Left colon (tissue), 2 donors: ENCODE data around the gene PGLYRP2. TPM values are rescaled to one million over a fixed set of nuclear protein-coding genes. Genes with fewer than 3 reads are reported as not detected.

Source experiments
- ATAC-seq: fragments of 200-7000 bp; cut with Tn5 transposase; one replicate; pipeline ENCODE4 v1.9.1; 2020; ENCODE audit warnings: mild to moderate bottlenecking, moderate library complexity
- DNase-seq, 2 donors: peaks; one replicate each; pipeline ENCODE4 v3.0.0-alpha.2; 2020
- intact Hi-C, 2 donors: fragments of 100-400 bp; cut with DNase I in 1 of 2; cut with micrococcal nuclease in 1 of 2; formaldehyde crosslinking; loops; one replicate each; pipeline versions ENCODE4 v1.11.2 to v1.14.0; 2022; cut with DNase I, micrococcal nuclease
- total RNA-seq, 2 donors: library from RNA; stranded (reverse); fragmentation: NEBNext Ultra II Directional; extraction: Animal tissue kit (Norgen Biotek cat#: 25700); gene quantifications; one replicate each; pipeline ENCODE4 v1.2.1, GENCODE V29; 2021
- donor health status: DM: no; HTN: no; CAD: no.
- donor health status: DM: yes; HTN: yes; CAD: no.

The PGLYRP2 gene
- total RNA-seq, 2 donors from 2014 or later, result not detected

DNA sequence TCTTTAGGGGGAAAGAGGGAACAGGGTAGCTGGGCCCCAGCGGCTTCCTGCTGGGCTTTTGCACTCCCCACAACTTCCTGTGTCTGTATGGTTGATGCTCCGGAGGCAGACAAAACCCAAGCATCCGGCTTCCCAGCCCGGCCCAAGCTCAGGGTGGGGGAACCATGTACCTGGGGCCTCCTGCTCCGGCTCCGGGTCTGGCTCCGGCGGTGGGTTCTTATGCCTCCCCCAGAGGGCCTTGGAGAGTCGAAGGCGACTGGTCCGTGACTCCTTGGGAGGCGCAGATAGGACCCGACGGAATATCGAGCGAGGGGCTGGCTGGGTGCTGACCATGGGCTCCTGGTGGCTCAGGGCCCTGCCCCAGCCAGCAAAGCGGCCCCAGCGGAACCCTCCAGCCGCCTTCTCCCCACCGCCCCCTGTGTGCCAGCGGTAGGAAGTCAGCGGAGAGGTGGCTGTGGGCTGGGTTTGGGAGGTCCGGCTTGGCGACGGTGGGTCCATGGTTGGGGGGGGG is 15.4 kb downstream of the PGLYRP2 start:
- ATAC-seq, result peak; percentile 54
- peak in 1 of 2 donors; percentile 59 for DNase-seq
- intact Hi-C loops, result loop anchor here in 1 of 2 donors (10.0 kb wide), 1 partner anchor 91 kb away; no protein-coding TSS in a partner anchor

DNA sequence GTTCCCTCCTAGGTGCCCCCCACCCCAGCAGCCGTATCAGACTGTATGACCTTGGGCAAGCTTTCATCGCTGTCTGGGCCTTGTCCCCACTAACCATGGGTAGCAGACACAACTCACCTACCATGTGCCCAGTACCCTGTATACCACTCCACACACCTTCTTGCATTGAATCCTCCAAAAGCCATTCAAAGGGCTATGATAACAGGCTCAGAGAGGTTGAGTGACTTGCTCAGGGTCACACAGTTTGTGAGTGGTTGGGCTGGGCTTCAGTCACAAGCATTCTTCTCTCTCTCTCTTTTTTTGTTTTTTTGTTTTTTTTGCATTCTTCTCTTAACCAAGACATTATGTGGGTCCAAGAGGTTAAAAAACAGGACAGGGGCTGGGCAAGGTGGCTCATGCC is 17.6 kb downstream of the PGLYRP2 start:
- intact Hi-C loops, result loop anchor here in 1 of 2 donors (10.0 kb wide), 1 partner anchor 93 kb away; no protein-coding TSS in a partner anchor

DNA sequence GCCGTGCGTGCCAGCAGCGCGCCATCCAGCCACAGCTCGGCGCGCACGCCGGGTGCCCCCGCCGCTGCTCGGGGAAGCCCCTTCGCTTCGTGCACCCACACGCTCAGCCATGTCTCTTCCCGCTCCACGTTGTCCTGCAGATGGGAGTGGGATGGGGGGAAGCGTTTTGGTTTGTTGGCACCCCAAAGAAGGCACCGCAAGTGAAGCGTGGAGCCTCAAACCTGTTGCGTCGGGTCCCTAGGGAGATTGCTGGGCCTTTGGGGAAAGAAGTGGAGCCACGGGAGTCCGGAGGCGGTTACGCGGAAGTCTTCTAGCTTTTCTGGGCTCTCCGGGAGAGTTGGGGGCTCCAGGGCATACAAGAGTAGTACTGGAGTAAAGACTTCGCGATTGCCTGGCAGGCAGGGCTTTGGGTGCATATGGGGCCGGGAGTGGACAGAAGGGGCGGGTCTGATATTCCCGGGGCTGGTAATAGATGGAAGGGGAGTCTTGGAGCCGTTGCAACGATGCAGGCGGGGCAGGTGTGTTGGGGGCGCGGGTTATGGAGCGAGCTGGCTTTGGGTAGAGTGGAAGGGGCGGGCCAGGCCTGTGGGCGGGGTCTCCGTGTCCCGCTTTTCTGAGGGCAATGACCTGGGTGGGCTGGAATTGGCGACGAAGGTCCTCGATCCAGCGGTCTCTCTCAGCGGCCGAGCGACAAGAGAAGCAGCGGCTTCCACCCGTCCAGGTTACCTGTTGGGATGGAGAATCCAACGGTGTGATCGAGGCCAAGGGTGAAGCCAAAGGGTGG is 21.4 kb downstream of the PGLYRP2 start:
- no peak for DNase-seq
- intact Hi-C loops, result no loop called here

More for the DNA sequence above, 17.6 kb downstream of the PGLYRP2 start:
- ATAC-seq (no peak), DNase-seq (no peak)

DNA sequence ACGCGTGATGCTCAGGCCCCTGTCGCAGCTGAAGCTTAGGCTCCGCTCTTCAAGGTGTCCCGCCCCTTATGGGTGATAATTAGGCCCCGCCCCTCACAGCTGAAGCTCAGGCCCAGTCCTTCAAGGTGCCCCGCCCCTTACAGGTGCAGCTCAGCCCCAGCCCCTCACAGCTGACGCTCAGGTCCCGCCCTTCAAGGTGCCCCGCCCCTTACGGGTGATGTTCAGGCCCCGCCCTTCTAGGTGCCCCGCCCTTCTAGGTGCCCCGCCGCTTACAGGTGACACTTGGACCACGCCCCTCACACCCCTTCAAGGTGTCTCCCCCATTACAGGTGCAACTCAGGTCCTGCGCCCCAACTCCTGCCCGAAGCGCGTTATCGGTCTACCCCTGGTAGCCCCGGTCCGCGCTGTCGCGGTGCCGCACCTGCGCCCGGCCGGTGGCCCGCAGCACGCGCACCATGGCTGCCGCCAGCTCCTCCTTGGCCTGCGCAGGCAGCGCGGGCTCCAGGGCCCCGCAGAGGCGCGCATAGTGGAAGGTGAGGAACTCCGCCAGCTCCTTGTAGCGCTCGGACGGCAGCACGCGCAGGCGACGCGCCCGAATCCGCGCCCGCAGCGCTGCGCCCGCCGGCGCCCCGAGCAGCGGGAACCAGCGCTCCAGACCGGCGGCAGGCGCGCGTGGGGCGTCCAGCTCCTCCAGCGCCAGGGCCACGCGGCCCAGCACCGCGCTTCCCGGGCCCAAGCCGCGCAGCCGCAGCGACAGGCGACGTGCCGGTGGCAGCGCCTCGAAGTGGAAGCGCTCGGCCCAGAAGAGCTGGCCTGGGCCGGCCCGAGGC is 22.2 kb downstream of the PGLYRP2 start:
- ATAC-seq (peak; percentile 47), DNase-seq (peak; percentile 58 to 69)
- intact Hi-C loops, result no loop called here

More for the DNA sequence above, 21.4 kb downstream of the PGLYRP2 start:
- no peak for ATAC-seq

DNA sequence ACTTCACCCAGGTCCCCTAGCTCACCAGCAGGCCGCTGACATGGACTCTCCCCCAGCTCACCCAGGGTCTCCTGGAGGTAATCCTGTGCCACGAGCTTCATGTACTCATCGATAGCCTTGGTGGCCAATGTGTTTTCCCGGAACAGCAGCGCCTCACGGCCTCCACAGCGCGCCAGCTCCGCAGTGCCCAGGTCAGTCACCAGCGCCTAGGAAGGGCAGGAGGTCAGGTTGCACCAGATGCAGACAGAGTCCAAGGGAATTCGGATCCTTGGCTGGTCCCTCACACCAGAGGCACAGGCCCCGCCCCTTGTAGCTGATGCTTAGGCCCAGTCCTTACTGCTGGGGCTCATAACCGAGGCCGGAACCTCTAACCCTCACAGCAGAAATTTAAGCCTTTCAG is 22.9 kb downstream of the PGLYRP2 start:
- intact Hi-C loops, result no loop called here
- DNase-seq, result no peak
- no peak for ATAC-seq

DNA sequence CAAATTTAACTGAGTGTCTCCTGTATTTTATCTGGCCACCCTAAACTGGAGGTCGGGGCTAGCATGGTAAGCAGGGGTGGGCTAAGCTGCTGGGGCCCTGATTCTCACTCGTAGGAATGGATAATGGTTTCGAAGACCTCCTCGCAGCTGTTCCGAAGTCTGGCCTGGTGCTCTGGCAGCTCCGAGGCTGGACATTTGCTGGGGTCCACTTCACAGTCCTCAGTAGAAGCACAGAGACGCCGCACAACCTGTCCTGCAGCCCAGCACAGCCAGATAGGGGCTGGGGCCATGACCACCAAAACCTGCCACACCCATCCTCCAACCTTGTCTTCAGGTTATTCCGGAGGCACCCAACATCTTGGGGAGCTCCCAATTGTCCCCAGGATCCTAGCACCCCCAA is 23.3 kb downstream of the PGLYRP2 start:
- ATAC-seq (no peak), DNase-seq (no peak)
- intact Hi-C loops, result no loop called here

DNA sequence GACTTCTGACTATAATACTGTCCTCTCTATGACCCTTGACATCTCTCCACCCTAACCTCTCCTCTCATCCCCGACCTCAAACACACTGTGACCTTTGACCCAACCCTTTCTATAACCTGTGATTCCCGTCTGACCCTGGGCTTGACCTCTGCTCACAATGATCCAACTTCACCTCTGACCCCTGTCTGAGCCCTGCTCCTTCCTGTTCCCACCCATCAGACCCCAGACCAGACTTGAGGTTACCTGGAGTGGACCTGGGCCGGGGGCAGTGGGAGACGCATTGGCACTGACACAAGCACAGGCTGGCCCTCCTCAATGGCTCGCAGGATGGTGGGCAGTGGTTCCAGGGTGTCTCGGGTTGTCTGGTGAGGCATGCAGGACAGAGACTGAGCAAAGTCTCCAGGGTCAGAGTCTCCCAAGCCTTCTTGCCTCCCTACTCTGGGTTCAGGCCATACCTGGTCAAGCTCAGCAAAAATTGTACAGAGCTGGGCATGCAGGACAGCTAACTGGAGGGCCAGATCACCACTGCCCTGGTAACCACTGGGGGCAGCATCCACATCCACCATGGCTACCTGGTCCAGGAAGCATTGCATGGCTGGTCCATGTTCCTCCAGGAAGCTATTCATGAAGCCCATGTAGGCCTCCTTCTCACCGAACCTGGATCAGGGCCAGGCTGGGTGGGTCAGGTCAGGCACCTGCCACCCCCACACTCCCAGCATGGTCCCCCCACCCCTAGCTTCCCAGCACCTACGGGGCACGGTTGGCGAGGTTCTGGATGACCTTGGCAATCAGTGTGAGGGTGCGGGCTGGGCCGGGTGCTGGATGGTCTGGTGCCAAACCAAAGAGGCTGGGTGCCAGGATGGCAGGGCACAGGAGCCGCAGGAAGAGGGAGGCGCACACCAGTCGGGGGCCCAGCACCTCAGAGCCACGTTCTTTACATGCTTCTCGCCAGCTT is 25.1 kb downstream of the PGLYRP2 start:
- intact Hi-C loops, result no loop called here
- ATAC-seq, result no peak

DNA sequence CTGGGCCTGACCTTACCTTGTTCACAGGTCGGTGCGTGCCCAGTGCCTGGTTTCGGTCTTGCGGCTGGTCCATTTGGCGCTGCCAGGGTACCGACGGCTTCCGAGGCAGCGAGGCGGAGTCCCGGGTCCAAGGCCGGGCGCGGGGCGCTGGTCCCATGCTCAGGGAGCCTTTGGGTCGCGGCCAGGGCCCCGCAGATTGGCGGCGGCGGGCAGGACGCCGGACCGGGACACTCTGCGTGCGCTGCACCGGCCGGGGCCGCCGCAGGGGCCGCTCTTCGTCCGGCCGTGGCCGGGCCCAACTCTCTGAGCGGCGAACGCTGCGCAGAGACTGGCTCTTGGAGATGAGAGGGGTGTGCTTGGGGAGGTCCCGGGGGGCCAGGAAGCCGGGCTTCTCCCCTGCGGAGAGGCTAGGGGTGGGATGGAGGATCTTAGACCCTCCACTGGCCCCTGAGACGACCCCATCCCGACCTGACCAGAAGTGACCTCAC is 26.2 kb downstream of the PGLYRP2 start:
- intact Hi-C loops, result no loop called here
- peak in 1 of 2 donors; percentile 28 for DNase-seq
- peak; percentile 21 for ATAC-seq

More for the DNA sequence above, 25.1 kb downstream of the PGLYRP2 start:
- DNase-seq, result no peak

DNA sequence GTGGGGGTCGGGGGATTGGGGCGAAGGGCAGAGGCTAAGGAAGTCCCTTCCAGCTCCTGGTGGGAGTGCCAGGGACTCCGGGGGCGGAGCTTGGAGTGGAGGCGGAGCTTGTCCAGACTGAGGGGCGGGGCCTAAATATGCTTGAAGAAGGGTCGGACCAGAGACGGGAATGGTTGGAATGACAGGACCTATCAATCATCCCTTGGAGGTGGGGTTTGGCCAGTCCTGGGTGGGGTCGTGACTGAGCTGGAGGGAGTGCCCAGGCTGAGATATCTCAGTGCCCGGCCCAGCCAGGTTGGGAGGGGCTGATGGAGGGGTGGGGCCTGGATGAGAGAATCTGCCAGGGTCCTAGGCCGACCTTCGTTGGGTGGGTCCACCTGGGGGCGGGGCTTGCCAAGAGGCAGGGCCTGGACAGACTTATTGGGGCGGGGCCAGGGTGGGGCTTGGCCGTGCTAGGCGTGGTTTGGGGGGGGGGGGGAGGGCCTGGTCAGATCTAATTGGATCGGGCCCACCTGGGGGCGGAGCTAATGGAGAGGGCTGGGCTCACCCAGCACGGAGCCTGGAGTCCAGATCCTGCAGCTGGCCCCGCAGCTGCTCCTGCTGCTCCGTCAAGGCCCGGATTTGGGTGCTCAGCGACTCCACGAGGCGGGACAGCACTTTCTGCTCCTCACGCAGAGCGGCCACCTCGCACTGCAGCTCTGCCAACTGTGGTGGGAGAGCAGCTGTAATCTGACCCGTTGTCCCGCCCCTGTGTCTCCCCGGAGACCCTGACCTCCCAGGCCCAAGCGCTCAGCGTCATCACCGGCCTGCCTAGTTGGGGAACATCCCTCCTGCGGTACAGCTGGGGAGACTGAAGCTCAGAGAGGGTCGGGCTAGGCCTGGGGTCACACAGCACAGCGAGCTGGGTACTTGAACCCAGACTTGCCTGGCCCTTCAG is 26.9 kb downstream of the PGLYRP2 start:
- peak; percentile 78 for ATAC-seq
- intact Hi-C loops, result no loop called here
- DNase-seq, result peak; percentile 90 to 91

DNA sequence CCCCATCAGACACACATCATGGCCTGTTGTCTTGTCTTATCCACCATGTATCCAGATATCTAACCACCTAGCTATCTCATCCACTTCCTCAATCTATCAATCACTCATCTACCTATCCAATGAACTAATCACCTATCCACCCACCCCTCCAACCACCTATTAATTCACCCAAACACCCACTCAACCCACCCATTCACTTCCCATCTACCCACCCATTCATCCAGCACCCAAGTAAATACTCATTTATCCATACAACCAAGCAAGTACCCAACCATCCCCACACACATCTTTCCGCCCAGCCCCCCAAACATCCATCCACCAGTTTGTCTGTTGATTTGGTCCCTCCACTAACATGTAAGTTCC is 28.8 kb downstream of the PGLYRP2 start:
- intact Hi-C loops, result no loop called here
- ATAC-seq, result no peak
- no peak for DNase-seq

DNA sequence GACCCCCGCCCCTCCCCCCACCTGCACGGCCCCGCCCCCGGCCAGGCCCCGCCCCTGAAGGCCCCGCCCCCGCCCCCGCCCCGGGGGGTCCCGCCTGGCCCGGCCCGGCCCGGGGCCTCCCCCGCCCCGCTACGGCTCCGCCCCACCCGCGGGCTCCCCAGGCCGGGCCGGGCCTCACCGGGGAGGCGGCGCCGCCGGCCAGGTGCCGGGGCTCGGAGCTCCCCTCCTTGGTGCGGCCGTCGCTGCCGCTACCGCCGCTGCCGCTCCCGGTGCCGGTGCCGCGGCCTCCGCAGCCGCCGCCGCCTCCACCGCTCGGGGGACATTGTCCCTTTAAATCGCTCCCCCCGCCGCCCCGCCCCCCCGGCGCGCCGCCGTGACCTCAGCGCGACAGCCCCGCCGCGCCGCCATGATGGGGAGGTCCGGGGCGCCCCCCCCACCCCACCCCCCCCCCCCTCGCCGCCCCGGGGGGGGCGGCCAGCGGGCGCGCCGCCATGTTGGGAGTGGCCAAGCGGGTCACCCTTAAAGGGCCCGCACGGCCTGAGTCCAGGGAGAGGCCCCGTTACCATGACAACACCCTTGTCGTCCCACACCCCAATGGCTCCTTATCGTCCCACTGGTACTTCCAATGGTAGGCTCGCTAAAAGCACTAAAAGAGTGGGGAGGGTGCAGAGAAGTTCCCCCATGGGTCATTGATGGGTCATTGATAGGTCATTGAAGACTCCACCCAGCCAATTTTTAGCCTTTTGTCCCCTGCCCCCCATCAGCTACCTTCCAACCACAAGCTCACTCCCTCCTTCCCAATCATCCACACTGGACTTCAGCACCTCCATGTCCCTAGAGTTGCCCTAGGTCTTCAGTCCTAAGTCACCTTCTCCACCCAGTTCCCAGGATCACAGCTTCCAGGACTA is 29.4 kb downstream of the PGLYRP2 start, which contains the start of gene WIZ:
Gene WIZ, minus strand, starts transcription at position 337 of the 908 bp plus-strand sequence. CDS start 1,649 bp downstream, outside the sequence.
- intact Hi-C loops, result no loop called here
- DNase-seq (peak; percentile 77 to 92), ATAC-seq (peak; percentile 50)

DNA sequence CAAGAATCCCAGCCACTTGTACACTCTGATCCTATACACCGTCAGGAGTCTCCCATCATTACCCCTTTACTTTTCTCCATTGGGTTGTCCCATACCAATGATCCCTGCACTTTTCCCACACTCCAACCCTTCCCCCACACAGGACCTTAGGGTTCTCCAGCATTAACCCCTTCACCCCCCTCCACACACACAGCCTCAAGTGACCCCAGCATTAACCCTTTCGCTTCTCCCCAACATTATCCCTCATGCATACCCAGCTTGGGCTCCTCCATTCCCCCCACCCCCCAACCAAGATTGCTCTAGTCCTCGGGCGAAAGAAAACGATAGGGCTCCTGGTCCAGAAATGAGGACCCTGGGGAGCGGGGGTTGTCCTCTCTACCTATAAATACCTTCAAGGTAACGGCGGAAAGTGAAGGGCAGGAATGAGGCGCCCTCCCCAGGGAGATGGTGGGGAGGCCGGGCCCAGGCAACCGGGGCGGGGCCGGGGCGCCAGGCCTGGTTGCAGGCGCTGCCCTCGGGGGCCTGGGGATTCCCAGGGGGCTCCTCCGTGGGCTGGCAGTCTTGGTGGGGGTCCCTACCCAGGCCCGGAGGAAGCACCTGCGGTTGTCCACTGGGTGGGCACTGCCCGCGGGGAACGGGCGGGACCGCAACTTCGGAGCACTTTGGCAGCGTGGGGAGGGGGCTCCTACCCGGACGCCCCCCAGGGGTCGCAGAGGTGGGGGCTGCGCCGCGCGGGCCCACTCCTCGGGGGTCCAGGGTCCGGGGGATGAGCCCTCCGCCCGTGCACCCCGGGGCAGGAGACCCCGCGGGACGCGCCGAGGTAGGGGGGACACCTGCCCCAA is 30.3 kb downstream of the PGLYRP2 start:
- ATAC-seq (no peak), DNase-seq (no peak)
- intact Hi-C loops, result no loop called here

DNA sequence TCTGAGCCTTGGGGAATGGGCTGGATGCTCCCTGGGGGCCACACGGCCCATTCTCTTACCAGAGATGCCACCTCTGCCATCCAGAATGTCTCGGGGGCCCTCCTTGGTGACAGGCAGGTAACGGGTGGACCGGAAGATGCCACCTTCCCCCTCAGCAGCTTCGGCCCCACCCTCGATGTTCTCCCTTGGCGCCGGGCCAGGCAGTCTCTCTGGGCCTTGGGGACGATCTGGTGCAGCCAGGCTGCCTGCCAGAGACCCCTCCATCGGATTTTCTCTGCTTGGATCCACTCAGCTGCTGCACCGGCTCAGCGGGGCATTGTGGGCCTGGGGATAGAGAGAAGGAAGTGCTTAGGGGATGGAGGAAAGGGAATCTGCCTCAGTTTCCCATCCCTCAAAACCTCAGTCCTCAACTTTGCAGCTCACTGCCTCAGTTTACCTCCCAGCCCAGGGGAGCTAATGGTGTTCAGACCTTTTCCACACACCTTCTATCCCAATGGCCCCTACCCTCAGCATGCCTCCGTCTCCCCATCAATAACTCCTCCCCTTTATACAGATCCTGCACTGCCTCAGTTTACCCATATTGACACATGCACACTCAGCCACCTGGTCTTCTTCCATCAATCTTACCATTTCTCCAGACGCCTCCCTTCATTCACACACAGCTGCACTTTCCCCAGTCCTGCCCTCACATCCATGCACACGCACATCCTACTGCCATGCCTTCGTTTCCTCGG is 31.1 kb downstream of the PGLYRP2 start:
- DNase-seq (no peak), ATAC-seq (no peak)
- intact Hi-C loops, result no loop called here

DNA sequence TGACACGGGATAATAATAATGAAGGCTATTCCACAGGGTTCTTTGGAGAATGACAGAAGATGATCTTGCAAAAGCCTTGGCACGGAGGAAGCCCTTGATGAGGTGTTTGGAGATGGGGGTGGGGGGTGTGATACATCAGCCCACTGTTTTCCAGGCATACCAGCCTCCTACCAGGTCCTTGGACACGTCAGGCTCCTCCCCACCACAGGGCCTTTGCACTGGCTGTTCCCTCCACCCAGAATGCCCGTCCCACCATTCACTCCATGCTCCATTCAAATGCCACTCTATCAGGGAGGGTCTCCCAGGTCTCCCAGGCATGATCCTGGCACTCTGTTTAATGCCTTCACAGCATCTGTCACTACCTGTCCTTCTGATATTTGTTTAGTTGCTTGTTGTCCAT is 32.2 kb downstream of the PGLYRP2 start:
- no peak for ATAC-seq
- DNase-seq, result no peak
- intact Hi-C loops, result no loop called here
